Mesenchymal stem cell (in vitro differentiated cells and primary cell): Measurements from ENCODE around the gene LIMS3.
"Not testable (repeated sequence)": the region's sequence is repeated elsewhere in the genome, so short reads cannot be mapped to it uniquely, and the experiment has no call there.

ENCODE experiments used
- DNase-seq: peaks from one replicate; pipeline ENCODE4 v3.0.0-alpha.2; 2013
- H2AFZ ChIP-seq: one replicate; pipeline ENCODE4 v1.6.1; 2013; ENCODE audit warnings: low read depth, mild to moderate bottlenecking, control low read depth, inconsistent platforms, low read length, moderate library complexity
- H2AK5ac ChIP-seq: 2 replicates; pipeline ENCODE4 v1.6.1; 2013; ENCODE audit warnings: low read length, moderate library complexity, mild to moderate bottlenecking, inconsistent platforms; ENCODE audit not compliant: severe bottlenecking
- H2BK120ac ChIP-seq: one replicate; pipeline ENCODE4 v1.6.1; 2013; ENCODE audit warnings: low read depth, mild to moderate bottlenecking, inconsistent platforms, low read length, moderate library complexity
- H2BK12ac ChIP-seq, 2 experiments: one replicate each; pipeline ENCODE4 v1.6.1; 2013; ENCODE audit warnings: inconsistent platforms in 2 of 2, low read length in 2 of 2, mild to moderate bottlenecking in 2 of 2, moderate library complexity in 2 of 2, control low read depth in 1 of 2
- H2BK15ac ChIP-seq: one replicate; pipeline ENCODE4 v1.6.1; 2013; ENCODE audit warnings: mild to moderate bottlenecking, low read depth, inconsistent platforms; ENCODE audit not compliant: poor library complexity, severe bottlenecking
- H2BK5ac ChIP-seq: 2 replicates; pipeline ENCODE4 v1.6.1; 2013; ENCODE audit warnings: low read depth, mild to moderate bottlenecking, low read length, control low read depth, inconsistent platforms; ENCODE audit not compliant: poor library complexity, severe bottlenecking
- H3K14ac ChIP-seq, 2 experiments: one replicate each; pipeline ENCODE4 v1.6.1; 2013; ENCODE audit warnings: inconsistent platforms in 2 of 2, low read length in 2 of 2, control low read depth in 1 of 2, mild to moderate bottlenecking in 1 of 2, moderate library complexity in 1 of 2
- H3K18ac ChIP-seq, 2 experiments: one replicate each; pipeline ENCODE4 v1.6.1; 2013; ENCODE audit warnings: inconsistent platforms in 2 of 2, low read length in 2 of 2, control low read depth in 1 of 2, low read depth in 1 of 2, mild to moderate bottlenecking in 1 of 2
- H3K23ac ChIP-seq, 2 experiments: one replicate each; pipeline ENCODE4 v1.6.1; 2013; ENCODE audit warnings: inconsistent platforms in 2 of 2, low read length in 2 of 2, mild to moderate bottlenecking in 2 of 2, moderate library complexity in 2 of 2, control low read depth in 1 of 2
- H3K27ac ChIP-seq: 2 replicates; pipeline ENCODE4 v1.5.1; 2013; ENCODE audit warnings: mild to moderate bottlenecking, moderate library complexity, low read length, control low read depth, inconsistent platforms; ENCODE audit not compliant: poor library complexity, severe bottlenecking
- H3K27me3 ChIP-seq, 2 experiments: 2 replicates each; pipeline versions ENCODE4 v1.6.1 to v1.7.0; 2013; ENCODE audit warnings: low read length in 2 of 2, mild to moderate bottlenecking in 2 of 2, moderate library complexity in 2 of 2, control low read depth in 1 of 2, inconsistent platforms in 1 of 2; ENCODE audit not compliant: control insufficient read depth in 1 of 2, insufficient read depth in 1 of 2
- H3K36me3 ChIP-seq, 2 experiments: 2 replicates each; pipeline versions ENCODE4 v1.6.1 to v1.7.0; 2013; ENCODE audit warnings: low read length in 2 of 2, control low read depth in 1 of 2, inconsistent platforms in 1 of 2, low read depth in 1 of 2, mild to moderate bottlenecking in 1 of 2; ENCODE audit not compliant: insufficient read depth in 2 of 2, control insufficient read depth in 1 of 2
- H3K4ac ChIP-seq, 2 experiments: one replicate each; pipeline ENCODE4 v1.6.1; 2013; ENCODE audit warnings: inconsistent platforms in 2 of 2, low read length in 2 of 2, mild to moderate bottlenecking in 2 of 2, moderate library complexity in 2 of 2, control low read depth in 1 of 2, low read depth in 1 of 2
- H3K4me1 ChIP-seq: 2 replicates; pipeline ENCODE4 v1.6.1; 2013; ENCODE audit warnings: low read depth, low read length, control low read depth; ENCODE audit not compliant: control insufficient read depth, insufficient read depth
- H3K4me2 ChIP-seq: 2 replicates; pipeline ENCODE4 v1.6.1; 2013; ENCODE audit warnings: low read length, mild to moderate bottlenecking, inconsistent platforms; ENCODE audit not compliant: poor library complexity, severe bottlenecking
- H3K4me3 ChIP-seq, 2 experiments: 2 replicates each; pipeline versions ENCODE4 v1.5.1 to v1.7.0; 2013; ENCODE audit warnings: low read length in 2 of 2, mild to moderate bottlenecking in 2 of 2, control low read depth in 1 of 2, low read depth in 1 of 2; ENCODE audit not compliant: insufficient read depth in 1 of 2
- H3K79me1 ChIP-seq: replicated peaks from 2 replicates; pipeline ENCODE4 v1.6.1; 2013; ENCODE audit warnings: mild to moderate bottlenecking, control low read depth, low read length, inconsistent platforms; ENCODE audit not compliant: poor library complexity, severe bottlenecking
- H3K9ac ChIP-seq: 2 replicates; pipeline ENCODE4 v1.7.0; 2013; ENCODE audit warnings: mild to moderate bottlenecking, low read length, moderate library complexity
- H3K9me3 ChIP-seq: 2 replicates; pipeline ENCODE4 v1.7.0; 2013; ENCODE audit warnings: mild to moderate bottlenecking, low read length; ENCODE audit not compliant: control insufficient read depth
- H4K8ac ChIP-seq: one replicate; pipeline ENCODE4 v1.6.1; 2013; ENCODE audit warnings: inconsistent platforms, mild to moderate bottlenecking, low read length, moderate library complexity
- H4K91ac ChIP-seq: one replicate; pipeline ENCODE4 v1.6.1; 2013; ENCODE audit warnings: mild to moderate bottlenecking, low read length, inconsistent platforms
- WGBS: methylation state at CpG from one replicate; pipeline ENCODE4 v1.1.7; 2013; ENCODE audit warnings: mixed read lengths; 5-methylcytosine and 5-hydroxymethylcytosine counted together

The LIMS3 gene

DNA sequence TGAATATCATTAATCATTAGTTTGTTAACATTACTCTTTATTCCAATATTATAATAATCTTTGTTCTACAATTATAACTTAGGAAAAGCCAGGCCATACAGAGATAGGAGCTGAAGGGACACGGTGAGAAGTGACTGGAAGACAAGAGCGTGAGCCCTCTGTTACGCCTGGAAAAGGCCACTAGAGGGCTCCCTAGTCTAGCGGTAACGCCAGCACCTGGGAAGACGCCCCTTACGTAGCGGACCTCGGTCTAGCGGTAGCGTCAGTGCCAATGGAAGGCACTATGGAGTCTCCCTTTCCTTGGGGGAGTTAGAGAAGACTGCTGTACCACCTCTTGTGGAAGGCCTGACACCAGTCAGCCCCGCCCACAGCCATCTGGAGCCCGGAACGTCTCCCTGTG, 71.4 kb downstream of the LIMS3 start:
- not testable (repeated sequence) for H2BK120ac ChIP-seq, H3K4me2 ChIP-seq, H3K9me3 ChIP-seq, H3K4ac ChIP-seq, H3K18ac ChIP-seq, H2AFZ ChIP-seq, H2BK12ac ChIP-seq, H3K14ac ChIP-seq, DNase-seq, H2AK5ac ChIP-seq, H3K4me1 ChIP-seq, H3K79me1 ChIP-seq, H3K23ac ChIP-seq, H3K9ac ChIP-seq, H4K91ac ChIP-seq, H3K27me3 ChIP-seq, H2BK15ac ChIP-seq, H3K36me3 ChIP-seq, H3K4me3 ChIP-seq, H2BK5ac ChIP-seq, H4K8ac ChIP-seq, H3K27ac ChIP-seq
- WGBS: no CpG with 5 or more reads among the region's 14 CpGs

DNA sequence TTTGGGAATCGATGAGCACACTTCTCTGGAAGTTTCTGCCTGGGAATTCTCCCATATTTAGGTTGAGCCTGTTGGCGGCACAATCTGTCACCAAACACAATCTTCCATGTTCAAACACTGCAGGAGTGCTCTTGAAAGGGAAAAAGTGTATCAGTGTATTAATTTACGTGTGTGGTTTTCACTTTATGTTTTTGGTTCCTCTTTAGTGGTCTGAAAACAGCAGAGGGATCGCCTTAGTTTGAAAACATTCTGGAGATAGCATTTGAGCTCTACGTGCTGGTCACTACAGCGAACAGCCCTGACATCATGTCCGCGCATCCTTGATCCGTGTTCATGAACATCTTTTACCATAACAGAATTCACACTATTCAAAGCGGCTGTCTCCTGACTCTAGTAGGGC, 73.2 kb downstream of the LIMS3 start:
- not testable (repeated sequence) for H2AK5ac ChIP-seq, H2AFZ ChIP-seq, DNase-seq, H3K27me3 ChIP-seq, H3K4me1 ChIP-seq, H3K4me3 ChIP-seq, H2BK120ac ChIP-seq, H2BK5ac ChIP-seq, H3K9me3 ChIP-seq, H3K27ac ChIP-seq, H3K14ac ChIP-seq, H3K9ac ChIP-seq, H3K4me2 ChIP-seq, H4K8ac ChIP-seq, H2BK15ac ChIP-seq, H3K18ac ChIP-seq, H3K4ac ChIP-seq, H3K36me3 ChIP-seq, H3K23ac ChIP-seq, H2BK12ac ChIP-seq, H3K79me1 ChIP-seq, H4K91ac ChIP-seq
- WGBS: no CpG with 5 or more reads among the region's 10 CpGs
